D721Med (cell line): Measurements from ENCODE around the gene PLPP7.
"Not testable (repeated sequence)": the region's sequence is repeated elsewhere in the genome, so short reads cannot be mapped to it uniquely, and the experiment has no call there.

Experiments used
- DNase-seq: peaks from one replicate; pipeline ENCODE4 v3.0.0; 2011; ENCODE audit warnings: low spot score; ENCODE audit not compliant: insufficient read length
- FAIRE-seq: peaks from 2 replicates; lab custom pipeline; 2011; peaks lifted over from hg19 to GRCh38; lab: Jason Lieb, UNC
- TF ChIP-seq, protein P1 (sequence below): IDR thresholded peaks from 2 replicates; pipeline ENCODE4 v1.5.1; 2012; ENCODE audit warnings: mild to moderate bottlenecking, control low read depth; ENCODE audit not compliant: insufficient read depth; ENCODE audit errors: missing control alignments

The PLPP7 gene

DNA sequence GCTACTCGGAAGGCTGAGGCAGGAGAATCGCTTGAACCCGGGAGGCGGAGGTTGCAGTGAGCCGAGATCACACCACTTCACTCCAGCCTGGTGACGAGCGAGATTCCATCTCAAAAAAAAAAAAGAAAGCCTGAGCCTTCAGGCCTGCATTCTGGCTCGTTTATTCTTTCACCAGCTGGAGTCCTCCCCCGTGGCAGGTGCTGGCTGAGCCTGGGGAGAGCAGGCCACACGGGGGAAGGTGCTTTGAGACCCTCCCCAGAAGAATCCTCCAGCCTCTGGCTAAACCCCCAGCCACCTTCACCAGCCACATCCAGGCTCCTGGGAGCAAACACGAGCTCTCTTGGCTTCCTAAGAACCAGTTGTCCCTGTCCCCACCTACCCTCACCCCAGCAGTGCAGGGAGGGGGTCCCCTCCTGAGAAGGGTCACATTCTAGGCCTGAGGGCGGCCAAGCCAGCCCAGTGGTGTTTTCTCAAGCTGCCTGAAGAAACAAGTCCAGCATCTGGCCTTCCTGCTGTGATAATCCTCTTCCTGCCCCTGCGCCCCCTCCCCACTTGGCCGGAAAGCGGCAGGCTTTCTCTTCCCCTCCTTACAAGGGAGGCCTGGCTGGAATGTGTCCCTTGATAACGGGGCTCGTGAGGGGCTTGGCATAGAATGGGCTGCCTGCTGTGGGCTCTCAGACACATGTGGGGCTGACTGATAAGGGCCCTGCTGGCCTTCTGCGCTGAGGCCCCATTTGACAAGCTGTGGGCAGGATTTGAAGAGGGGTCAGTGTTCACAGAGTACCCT, 41.5 kb downstream of the PLPP7 start:
- TF ChIP-seq, protein P1, sequence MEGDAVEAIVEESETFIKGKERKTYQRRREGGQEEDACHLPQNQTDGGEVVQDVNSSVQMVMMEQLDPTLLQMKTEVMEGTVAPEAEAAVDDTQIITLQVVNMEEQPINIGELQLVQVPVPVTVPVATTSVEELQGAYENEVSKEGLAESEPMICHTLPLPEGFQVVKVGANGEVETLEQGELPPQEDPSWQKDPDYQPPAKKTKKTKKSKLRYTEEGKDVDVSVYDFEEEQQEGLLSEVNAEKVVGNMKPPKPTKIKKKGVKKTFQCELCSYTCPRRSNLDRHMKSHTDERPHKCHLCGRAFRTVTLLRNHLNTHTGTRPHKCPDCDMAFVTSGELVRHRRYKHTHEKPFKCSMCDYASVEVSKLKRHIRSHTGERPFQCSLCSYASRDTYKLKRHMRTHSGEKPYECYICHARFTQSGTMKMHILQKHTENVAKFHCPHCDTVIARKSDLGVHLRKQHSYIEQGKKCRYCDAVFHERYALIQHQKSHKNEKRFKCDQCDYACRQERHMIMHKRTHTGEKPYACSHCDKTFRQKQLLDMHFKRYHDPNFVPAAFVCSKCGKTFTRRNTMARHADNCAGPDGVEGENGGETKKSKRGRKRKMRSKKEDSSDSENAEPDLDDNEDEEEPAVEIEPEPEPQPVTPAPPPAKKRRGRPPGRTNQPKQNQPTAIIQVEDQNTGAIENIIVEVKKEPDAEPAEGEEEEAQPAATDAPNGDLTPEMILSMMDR, result no peak
- DNase-seq (no peak), FAIRE-seq (no peak)

DNA sequence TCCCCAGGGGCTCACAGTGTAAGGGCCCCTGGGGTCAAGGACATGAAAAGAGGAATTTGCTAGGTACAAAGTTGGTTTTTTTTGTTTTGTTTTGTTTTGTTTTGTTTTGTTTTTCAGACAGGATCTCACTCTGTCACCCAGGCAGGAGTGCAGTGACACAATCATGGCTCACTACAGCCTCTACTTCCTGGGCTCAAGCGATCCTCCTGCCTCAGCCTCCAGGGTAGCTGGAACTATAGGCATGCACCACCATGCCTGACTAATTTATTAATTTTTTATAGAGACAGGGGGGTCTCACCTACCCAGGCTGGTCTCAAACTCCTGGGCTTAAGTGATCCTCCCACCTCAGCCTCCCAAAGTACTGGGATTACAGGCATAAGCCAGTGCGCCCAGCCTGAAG, 42.5 kb downstream of the PLPP7 start:
- not testable (repeated sequence) for FAIRE-seq, DNase-seq

DNA sequence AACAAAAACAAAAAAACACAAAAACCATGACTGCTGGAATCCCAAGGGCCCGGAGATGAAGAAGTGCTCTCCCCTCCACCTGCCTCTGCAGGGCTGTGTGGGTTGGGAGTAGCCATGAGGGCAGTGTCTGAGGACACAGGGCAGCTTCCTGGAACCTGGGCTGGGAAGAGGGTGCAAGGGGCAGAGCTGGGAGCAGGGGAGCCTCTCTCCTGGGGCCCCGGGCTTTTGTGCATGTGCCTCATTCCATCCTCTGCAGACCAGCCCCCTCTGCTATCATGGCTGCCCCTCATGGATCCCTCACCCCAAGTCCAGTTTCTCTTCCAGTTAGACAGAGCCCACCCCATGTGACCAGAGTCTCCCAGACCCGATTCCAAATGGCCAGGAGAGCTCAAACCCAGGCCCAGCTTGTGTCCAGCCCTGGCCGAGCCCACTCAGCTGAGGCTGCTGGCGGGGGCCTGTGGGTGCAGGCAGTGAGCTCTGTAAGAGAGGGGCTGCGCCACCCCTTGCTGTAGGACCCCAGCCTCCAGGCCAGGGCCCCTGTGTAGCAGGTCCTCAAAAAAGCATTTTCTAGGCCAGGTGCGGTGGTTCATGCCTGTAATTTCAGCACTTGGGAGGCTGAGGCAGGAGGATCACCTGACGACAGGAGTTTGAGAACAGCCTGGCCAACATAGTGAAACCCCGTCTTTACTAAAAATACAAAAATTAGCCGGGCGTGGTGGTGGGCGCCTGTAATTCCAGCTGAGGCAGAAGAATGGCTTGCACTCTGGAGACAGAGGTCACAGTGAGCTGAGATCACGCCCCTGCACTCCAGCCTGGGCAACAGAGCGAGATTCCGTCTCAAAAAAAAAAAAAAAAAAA, 44.5 kb downstream of the PLPP7 start:
- TF ChIP-seq, protein P1, result no peak
- FAIRE-seq (no peak), DNase-seq (no peak)

DNA sequence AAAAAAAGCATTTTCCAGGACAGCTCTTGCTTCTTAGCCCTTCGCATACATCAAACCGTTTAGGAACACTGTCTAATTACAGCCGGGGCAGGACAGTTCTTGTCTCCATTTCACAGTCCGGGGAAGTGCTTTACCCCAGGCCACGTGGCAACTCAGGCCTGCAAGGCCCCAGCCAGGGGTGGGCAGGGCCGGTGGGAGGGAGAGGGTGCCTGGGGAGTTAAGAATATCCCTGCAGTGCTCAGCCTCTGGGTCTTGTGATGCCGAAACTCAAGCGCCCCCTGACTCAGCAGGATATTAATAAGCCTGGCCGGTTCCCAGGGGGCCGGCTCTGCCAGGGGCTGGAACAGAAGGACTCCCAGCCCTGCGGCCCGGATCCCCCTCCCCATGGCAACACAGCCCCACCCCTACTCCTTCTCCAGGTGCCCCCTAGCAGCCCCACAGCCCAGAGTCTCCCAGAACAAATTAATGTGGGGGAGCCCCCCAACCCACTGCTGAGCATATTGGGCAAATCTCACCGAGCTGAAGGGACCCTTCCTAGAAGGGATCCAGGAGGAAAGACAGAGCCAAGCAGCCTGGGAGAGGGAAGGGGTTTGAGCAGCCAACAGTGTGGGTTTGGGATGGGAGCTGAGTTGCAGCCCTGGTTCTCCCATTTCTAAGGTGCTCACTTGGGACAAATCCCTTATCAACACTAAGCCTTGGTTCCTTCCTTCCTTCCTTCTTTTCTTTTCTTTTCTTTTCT, 45.3 kb downstream of the PLPP7 start:
- no peak for DNase-seq
- TF ChIP-seq, protein P1, result no peak
- no peak for FAIRE-seq

DNA sequence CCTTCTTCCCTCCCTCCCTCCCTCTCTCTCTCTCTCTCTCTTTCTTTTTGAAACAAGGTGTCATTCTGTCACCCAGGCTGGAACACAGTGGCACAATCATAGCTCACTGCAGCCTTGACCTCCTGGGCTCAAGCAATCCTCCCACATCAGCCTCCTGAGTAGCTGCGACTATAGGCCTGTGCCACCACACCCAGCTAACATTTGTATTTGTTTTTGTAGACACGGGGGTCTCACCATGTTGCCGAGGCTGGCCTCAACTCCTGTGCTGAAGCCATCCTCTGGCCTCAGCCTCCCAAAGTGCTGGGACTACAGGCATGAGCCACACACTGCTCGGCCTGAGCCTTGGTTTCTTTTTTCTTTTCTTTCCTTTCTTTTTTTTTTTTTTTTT, 45.8 kb downstream of the PLPP7 start:
- no peak for DNase-seq
- no peak for FAIRE-seq
- TF ChIP-seq, protein P1, result no peak

DNA sequence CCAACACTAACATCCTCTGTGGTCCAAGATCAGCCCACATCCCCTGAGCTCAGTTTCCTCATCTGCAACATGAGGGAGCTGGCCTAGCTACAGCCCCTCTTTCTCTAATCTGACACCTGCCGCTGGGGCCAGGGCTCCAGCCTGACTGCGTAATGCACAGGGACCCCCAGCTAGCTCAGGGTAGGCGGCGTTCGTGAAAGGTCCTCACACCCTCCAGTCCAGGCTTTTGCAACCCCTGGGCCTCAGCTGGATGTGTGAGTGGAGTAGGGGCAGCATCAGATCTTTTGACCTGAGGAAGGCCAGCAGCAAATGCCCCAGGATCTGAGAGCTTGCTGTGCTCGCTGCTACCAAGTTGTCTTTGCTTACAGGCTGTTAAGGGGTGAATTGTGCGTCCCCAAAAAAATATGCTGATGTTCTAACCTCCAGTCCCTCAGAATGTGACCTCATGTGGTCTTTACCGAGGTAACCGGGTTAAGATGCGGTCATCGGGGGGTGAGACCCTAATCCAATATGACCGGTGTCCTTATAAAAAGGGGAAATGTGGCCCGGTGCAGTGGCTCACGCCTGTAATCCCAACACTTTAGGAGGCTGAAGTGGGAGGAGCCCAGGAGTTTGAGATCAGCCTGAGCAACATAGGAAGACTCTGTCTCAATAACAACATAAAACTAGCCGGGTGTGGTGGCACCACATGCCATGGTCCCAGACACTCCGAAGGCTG, 47.8 kb downstream of the PLPP7 start:
- FAIRE-seq, result no peak
- TF ChIP-seq, protein P1, result no peak
- no peak for DNase-seq

DNA sequence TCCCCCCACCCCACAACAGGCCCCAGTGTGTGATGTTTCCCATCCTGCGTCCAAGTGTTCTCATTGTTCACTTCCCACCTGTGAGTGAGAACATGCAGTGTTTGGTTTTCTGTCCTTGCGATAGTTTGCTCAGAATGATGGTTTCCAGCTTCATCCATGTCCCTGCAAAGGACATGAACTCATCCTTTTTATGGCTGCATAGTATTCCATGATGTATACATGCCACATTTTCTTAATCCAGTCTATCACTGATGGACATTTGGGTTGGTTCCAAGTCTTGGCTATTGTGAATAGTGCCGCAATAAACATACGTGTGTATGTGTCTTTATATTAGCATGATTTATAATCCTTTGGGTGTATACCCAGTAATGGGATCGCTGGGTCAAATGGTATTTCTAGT, 49.7 kb downstream of the PLPP7 start:
- FAIRE-seq, DNase-seq: not testable (repeated sequence)

DNA sequence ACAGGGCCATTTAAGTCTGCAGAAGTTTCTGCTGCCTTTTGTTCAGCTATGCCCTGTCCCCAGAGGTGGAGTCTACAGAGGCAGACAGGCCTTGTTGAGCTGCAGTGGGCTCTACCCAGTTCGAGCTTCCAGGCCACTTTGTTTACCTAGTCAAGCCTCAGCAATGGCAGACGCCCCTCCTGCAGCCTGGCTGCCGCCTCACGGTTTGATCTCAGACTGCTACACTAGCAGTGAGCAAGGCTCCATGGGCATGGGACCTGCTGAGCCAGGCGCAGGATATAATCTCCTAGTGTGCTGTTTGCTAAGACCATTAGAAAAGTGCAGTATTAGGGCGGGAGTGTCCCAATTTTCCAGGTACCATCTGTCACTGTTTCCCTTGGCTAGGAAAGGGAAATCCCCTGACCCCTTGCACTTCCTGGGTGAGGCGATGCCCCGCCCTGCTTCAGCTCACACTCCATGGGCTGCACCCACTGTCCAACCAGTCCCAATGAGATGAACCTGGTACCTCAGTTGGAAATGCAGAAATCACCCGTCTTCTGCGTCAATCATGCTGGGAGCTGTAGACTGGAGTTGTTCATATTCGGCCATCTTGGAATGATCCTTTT, 55.5 kb downstream of the PLPP7 start:
- not testable (repeated sequence) for FAIRE-seq, DNase-seq
